Occipital lobe (tissue), 2 donors: Measurements from ENCODE around the gene SURF2. TPM values are rescaled to one million over a fixed set of nuclear protein-coding genes. Genes with fewer than 3 reads are reported as not detected.
"Not testable (repeated sequence)": the region's sequence is repeated elsewhere in the genome, so short reads cannot be mapped to it uniquely, and the experiment has no call there.

Experiments used
- DNase-seq: peaks from one replicate; lab custom pipeline; 2025; lab: John Stamatoyannopoulos, UW
- total RNA-seq: library from RNA; depleted of rRNA; stranded (reverse); fragments of >200 nt; gene quantifications from one replicate; pipeline ENCODE4 v1.2.3, GENCODE V29; 2014

Gene SURF2
- total RNA-seq: 9.7 TPM

DNA sequence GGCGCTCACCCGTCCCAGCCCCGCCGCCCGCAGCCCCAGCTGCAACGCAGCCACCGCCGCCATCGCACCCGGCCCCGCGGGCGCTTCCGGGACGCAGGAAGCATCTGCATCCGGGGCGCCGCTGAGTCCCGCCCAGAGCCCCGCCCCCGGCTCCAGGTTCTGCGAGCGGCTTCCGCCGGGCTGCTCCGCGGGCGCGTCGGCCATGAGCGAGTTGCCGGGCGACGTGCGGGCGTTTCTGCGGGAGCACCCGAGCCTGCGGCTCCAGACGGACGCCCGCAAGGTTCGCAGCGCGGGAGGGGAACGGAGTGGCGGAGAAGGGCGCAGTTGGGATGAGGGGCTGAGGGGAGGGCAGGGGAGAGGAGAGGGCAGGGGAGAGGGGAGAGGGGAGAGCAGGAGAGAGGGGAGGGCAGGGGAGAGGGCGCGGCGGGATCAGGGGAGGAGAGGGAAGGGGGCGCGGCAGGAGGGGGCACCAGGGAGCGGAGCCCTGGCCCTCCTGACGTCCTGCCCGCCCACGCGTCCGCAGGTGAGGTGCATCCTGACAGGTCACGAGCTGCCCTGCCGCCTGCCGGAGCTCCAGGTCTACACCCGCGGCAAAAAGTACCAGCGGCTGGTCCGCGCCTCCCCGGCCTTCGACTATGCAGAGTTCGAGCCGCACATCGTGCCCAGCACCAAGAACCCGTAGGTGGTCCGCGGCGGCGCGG is at the start of gene SURF2, which contains the start of gene SURF1:
TSS of gene SURF2 (plus strand) at position 160 of the 701 bp plus-strand sequence. CDS start at position 203, 43 bp downstream.
TSS of gene SURF1 (minus strand) at position 97 of the 701 bp plus-strand sequence. CDS start at position 63, 34 bp downstream.
- DNase-seq: peak; percentile 78

DNA sequence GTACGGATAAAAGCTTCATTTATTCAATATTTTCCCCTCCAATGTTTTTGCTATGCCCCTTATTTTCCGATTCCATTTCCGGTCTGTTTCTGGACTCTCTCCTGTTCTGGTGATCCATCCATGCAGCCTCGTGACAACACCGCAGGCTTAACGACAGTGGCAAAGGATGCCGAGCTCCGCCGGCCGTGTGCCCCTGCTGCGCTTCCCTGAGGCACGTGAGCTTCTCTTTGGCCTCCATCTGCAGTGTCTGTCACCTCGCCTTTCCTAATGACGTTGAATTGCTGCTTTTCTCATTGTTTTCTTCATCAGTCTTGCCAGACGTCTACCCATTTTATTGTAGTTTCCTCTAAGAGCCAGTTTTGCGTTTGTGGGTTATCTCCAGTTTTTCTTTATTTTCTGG is 49.0 kb upstream of the SURF2 start:
- no peak for DNase-seq

DNA sequence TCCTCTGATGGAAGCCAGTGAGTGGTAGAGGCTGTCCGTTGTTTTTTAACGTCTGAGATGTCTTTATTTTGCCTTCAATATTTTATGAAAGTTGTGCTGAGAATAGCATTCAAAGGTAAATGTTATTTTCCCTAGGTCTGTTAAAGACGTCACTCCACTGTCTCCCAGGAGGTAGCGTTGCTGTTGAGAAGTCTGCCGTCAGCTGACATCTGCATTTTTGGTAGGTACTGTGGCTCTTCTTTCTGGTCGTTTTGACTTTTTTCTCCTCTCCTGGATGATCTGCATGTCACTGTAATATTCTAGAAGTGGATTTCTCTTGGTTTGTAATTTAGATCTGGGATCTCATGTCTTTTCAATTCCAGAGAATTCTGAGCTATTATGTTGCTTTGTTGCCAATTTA is 46.7 kb upstream of the SURF2 start:
- DNase-seq: no peak

DNA sequence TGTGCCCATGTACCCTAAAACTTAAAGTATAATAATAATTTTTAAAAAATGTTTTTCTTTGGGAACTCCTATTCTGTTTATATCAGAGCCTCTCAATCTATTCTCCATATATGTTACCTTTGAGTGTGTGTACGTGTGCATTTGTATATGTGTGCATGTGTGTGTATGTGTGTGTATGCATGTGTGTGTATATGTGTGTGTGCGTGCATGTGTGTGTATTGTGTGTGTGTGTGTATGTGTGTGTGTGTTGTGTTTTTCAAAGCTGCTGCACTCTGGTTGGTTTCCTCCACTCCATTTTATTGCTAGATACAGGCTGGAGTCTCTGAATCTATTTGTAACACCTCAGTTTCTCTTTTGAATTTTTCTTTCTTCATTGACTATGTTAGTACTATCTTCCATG is 40.4 kb upstream of the SURF2 start:
- DNase-seq: no peak

DNA sequence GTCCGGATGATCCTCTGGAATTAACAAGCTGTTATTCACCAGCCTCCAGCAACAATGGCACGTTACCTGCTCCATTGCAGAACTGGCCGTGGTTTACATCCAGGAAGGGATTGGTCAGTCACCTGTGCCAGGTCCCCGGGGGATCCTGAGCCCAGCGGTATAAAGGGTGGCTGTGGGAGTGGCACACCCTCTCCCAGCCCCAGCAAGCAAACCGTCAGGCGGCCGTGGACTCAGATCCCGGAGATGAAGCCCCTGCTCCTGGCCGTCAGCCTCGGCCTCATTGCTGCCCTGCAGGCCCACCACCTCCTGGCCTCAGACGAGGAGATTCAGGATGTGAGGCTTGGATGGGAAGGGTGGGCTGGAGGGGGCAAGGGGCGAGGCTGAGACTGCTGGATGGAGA is 38.8 kb upstream of the SURF2 start:
- not testable (repeated sequence) for DNase-seq

DNA sequence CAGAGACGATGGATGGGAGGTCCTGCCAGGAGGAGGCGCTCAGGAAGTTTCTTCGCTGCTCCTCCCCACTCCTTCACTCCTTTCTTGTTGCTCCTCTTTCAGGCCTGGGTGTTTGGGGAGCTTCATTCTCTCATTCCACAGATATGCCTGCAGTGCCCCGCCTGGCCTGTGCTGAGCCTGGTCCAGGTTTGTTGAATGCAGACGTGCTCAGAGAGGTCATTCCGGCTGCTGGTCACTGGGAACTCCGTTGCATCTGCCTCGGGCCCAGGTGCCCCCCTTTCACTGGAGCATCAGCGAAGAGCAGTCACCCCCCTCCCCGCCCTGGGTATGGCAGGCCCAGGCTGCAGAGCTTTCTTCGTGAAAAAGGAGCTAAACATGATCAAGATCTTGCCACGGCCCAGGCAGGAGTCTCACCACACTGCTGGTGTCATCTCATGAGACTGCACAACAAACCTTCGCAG is 35.9 kb upstream of the SURF2 start:
- no peak for DNase-seq

DNA sequence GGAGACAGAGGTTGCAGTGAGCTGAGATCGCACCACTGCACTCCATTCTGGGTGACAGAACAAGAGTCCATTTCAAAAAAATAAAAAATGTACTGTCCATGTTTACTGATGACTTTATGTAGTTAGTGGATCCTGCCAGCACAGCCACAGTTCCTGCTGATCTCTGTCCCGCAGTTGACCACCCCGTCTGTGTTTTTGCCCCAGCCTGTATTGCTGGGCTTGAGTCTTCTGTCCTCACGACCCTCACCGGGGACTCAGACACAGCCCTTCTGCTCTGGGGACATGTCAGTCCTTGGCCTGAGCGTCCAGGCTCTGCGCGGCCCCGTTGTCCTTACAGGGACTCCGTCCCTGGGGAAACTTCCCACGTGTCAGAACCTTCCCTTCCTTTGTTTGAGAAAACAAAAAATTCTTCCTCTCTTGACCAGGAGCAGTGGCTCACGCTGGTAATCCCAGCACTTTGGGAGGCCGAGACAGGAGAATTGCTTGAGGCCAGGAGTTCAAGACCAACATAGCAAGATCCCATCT is 34.9 kb upstream of the SURF2 start:
- DNase-seq: no peak

DNA sequence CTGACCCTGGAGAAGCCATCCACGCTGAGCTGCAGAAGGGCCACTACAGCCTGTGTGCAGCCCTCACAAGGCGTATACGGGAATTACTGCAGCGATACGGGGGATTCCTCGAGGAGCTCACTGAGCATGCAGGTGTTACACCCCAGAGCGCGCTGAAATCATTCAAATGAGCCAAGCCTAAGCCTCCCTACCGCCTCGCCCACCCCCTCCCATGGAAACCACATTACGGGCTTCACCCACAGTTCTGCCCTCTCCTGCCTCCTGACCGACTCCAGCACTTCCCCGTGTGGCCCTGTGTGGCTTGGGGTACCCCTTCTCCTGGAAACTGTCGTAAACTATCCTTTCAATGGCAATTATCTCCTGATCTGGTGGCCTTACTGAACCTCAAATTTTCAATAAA is 33.6 kb upstream of the SURF2 start:
- no peak for DNase-seq

DNA sequence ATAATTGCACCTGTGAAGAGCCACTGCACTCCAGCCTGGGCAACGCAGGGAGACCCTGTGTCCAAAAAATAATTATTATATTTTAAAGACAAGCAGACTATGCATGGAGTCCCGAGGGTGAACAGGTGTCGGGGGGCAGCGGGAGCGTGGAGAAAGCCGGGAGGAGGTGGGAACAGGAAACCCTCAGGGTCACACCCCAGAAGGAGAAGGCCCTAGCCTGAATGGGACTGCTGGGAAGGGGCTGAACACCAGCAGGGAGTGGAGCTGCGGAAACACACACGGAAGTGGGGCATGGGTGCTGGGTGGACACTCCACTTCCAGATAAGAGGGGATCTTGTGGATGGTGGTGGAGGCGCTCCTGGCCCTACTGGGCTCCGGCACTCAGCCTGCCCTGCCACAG is 33.1 kb upstream of the SURF2 start:
- DNase-seq: no peak

DNA sequence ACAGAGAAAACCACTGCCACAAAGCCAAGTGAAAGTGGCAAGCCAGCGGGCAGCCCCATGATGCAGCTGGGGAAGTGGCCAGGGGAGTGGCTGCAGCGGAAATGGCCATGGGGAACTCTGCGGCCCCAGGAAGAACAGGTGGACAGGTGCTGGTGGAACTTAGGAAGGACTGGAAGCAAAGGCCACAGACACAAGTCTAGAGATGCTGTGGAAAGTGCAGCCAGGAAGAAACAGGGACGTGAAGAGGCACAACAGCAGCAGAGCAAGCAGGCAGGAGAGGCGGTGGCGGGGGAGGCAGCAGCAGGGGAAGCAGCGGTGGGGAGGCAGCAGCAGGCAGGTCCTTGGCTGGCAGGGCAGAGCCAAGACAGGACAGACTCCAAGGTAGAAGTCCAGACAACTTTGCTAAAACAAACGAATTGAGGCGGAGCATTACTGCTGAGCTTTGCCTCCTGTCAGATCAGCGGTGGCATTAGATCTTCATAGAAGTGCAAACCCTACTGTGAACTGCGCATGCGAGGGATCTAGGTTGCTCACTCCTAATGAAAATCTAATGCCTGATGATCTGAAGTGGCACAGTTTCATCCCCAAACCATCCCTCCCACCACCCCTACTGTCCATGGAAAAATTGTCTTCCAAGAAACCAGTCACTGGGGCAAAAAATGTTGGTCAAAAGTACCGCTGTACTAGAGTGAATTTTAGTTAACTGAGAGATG is 32.2 kb upstream of the SURF2 start:
- no peak for DNase-seq

DNA sequence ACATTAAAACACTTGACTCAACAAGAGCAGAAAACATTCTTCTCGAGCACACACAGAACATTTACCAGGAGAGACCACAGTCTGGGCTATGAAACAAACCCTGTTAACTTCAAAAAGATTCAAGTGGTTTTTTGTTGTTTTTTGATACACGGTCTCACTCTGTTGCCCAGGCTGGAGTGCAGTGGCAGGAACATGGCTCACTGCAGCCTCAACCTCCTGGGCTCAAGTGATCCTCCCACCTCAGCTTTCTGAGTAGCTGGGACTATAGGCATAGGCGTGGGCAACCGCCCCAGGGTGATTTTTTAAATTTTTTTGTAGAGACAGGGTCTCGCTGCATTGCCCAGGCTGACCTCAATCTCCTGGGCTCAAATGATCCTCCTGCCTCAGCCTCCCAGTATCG is 29.3 kb upstream of the SURF2 start:
- not testable (repeated sequence) for DNase-seq

DNA sequence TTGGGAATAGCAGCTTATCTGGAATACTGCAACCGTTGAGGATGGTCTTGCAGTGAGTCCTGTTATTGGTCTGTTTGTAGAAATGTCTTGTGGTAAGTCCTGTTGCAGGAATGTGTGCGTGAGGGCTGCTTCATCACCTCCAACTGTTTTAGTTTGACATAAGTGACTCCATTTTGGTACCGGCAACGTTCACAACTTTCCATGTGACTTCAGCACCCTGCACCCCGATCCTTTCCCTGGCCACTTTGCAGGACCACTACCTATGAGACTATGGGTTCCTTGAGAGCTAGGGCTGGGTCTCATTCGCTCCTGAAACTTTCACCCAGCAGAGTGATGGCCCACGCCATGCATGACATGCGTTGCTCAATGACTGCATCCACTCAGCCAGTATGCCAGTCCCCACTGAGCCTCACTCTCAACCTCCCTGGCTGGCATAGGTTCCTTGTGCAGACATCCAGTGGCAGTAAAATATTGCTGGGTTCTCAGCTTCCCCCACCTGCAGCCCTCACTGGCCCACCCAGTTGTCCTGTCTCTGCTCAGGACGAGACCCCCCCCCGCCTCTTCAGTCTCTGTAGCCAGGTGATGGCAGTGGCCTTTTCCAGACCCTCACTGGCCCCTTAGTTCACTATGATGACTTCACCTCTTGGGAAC is 28.4 kb upstream of the SURF2 start:
- DNase-seq: no peak

DNA sequence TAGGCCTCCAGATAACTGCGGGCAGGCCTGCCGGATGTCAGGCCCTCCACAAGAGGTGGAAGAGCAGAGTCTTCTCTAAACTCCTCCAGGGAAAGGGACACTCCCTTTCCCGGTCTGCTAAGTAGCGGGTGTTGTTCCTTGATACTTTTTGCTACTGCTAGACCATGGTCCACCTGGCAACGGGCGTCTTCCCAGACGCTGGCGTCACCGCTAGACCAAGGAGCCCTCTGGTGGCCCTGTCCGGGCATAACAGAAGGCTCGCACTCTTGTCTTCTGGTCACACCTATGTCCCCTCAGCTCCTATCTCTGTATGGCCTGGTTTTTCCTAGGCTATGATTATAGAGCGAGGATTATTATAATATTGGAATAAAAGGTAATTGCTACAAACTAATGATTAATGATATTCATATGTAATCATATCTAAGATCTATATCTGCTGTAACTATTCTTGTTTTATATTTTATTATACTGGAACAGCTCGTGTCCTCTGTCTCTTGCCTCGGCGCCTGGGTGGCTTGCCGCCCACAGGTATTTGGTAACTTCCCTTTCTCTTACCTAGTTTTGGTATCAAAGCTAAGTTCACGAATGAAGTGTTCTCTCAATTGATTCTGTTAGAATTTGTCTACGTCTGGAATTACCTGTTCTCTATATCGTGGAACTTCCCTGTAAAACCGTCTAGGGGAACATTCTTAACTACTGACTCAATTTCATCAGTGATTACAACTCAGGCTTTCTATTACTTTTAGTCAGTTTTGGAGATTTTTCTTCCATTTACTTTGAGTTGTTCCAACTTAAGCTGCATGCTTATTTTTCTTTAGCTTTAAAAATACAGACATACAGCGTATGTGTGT is 26.8 kb upstream of the SURF2 start:
- not testable (repeated sequence) for DNase-seq

DNA sequence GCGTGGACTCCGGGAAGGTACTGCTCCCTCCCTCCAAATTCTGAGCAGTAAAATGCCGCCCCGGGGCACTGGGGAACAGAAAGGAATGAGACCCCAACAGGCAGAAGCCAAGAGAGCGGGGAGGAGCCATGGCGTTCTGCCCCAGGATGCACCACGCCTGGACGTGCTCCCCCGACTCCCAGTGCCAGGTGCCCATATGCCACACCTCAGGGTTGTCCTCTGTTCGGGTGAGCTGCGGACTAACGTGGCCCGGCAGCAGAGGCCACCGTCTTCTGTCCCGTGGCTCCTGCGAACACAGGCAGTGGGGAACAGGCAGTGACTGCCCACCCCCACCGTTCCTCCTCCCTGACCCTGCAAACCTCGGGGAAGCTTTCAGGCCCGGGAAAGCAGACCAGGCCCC is 25.1 kb upstream of the SURF2 start:
- DNase-seq: no peak

DNA sequence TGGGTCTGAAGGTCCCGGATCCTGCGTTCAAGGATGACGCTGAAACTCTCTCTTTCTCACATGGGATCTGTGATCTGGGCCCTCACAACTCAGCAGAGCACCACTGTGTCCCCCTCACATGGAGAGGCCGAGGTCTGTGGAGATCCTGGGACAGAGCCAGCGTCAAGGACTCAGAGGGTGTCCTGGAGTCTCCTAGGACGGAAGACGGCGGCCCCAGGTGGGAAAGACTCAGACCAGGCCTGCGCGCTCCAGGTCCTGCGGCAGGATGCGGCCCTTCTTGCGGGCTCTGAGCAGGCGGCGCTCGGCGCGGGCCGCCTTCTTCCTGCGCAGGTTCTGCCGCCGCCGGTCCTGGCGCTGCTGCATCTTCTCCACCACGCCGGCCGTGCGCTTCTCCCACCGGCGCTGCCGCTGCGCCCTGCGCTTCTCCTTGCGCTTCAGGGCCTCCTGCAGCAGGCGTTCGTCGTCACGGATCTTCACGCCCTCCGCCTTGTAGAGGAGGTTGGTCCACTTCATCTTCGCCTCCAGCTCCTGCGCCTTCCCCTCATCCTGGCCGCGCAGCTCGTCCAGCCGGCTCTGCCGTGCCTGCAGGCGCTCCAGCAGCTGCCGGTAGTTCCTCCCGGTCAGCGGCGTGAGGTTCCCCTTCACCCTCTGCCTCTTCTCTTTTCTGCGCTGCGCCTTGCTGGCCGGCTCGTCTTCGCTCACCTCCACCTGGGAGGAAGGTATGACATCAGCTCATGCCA is 24.5 kb upstream of the SURF2 start:
- DNase-seq: no peak

DNA sequence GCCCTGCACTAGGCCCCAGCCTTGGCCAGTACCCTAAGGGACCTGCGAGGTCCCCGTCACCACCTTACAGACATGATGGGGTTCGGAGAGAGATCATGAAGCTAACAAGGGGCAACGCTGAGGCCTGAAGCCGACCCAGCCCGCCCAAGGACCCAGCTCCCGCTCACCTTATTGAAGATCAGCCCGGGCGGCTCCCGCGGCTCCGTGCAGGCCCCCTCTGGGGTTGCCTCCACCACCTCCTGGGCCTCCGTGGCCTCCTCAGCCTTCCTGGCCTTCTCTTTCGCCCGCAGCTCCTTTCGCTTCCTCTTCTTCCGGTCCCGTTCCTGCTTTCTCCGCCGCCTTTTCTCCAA is 24.0 kb upstream of the SURF2 start:
- DNase-seq: no peak

DNA sequence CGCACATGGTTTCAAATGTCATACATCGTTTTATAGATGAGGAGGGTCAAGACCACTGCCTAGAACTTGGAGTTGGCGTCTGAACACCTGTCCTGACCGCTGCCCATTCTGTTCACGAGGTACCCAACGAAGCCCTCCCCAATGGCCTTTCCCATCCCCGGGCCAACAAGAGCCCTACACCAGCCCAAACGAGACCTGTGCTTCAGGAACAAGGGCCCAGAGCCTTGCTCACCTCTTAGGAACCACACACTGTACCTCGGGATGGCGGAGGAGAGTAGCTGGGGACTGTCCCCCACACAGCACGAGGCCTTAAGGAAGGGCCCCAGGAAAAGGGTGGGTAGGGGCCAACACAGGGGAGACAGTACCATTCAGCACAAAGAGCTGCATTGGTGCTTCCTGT is 23.3 kb upstream of the SURF2 start:
- no peak for DNase-seq

DNA sequence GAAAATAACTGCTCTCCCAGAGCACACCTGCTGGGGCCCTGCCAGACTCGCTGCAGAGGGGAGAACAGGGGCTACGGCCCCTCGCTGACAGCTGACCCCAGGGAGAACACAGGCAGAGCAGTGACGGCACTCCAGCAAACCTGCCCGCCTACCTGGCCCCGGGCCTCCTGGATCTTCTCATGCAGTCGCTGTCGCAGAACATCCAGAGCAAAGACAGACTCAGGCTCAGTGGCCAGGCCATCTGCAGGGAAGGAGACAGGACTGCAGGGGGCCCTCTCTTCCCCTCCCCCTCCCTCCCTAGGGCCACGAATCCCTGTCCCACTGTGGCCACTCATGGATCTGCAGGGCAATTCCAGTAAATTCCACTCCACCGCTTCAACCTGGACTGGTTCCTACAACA is 22.8 kb upstream of the SURF2 start:
- no peak for DNase-seq

DNA sequence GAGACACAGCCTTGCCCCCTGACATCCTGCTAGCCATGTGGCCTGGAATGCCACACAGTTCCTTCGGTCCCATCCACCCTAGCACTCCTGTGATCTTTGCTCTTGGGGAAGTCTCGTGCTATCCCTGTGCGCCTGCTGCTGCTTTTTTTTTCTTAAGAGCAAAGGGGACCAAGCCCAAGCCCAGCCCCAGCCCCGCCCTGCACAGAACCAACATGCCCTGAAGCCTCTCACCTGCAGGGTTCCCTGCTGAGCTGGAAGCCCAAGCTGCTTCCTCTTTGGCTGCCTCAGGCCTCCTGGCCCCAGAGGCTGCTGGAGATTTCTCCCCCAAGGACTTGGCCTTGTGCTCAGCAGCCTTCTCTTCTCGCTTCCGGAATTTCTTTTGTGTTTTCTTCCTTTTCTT is 22.2 kb upstream of the SURF2 start:
- DNase-seq: no peak

DNA sequence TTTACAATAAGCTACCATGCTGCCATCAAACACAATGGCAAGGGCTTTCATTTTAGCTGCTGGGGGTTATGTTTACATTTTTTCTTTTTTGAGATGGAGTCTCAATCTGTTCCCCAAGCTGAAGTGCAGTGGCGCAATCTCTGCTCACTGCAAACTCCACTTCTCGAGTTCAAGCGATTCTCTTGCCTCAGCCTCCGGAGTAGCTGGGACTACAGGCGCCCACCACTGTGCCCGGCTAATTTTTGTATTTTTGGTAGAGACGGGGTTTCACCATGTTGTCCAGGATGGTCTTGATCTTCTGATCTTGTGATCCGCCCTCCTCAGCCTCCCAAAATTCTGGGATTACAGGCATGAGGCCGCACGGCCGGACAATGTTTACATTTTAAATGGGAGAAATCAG is 21.5 kb upstream of the SURF2 start:
- not testable (repeated sequence) for DNase-seq
